T-helper 1 cell treated with Interleukin-12 subunit alpha and Interleukin-12 subunit beta and Interleukin-4 antibody, amounts not matched to agents 30 ng/mL and 1 ng/mL, for 36 hours (primary cell): Measurements from ENCODE around the gene STARD5. TPM values are rescaled to one million over a fixed set of nuclear protein-coding genes. Genes with fewer than 3 reads are reported as not detected.

Experiments
- intact Hi-C: fragments of 100-400 bp; cut with micrococcal nuclease; formaldehyde crosslinking; loops from one replicate; pipeline ENCODE4 v1.15.1; 2024
- total RNA-seq: library from RNA; stranded (reverse); gene quantifications from 2 replicates; pipeline ENCODE4 v1.2.3, GENCODE V29; 2022

STARD5 gene
- total RNA-seq, 1 donor from 2014 or later = 5.6 TPM

DNA sequence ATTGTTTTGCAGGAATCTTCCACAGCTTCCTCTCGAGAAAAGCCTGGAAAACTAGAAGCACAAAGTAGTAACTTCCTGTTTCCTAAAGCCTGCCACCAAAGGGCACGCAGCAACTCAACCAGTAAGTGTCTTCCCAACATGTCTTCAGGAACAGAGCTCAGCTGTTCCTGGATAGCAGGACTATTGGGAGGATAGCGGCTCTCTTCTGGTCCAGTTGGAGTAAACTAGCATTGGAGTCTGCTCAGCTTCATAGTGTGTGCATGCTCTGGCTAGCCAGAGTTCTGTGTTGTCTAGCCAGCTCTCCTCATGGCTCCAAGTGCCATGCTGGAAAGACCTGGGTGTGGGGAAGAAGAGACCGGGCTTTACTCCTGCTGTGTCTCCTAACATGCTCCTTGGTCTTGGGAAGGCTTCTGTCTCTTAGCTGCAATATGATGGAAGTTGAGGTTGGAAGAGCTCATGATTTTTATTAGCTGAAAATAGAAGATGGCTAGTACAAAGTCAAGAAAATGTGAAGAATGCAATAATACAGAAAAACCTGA, 64.1 kb downstream of the STARD5 start:
- intact Hi-C loops = no loop called here

Other genes with a start within 250 kb of the STARD5 start
- not detected in 2 replicates for gene CFAP161, start 189.9 kb downstream of the STARD5 start, total RNA-seq
- gene IL16, start 127.3 kb downstream of the STARD5 start, total RNA-seq = 237 and 240 TPM in 2 replicates
- not detected in 2 replicates for gene TMC3, start 50.1 kb upstream of the STARD5 start, total RNA-seq